Neural cell (in vitro differentiated cells): ENCODE results near the gene CHMP4B.

Source experiments
- EZH2 ChIP-seq: fragments of 200-600, 300-800 bp; shearing (Covaris generic), sonication (generic); IDR thresholded peaks from 2 replicates; pipeline ENCODE4 v1.6.1; 2014; ENCODE audit warnings: antibody characterized with exemption, low read length, borderline replicate concordance, mild to moderate bottlenecking; ENCODE audit not compliant: insufficient read depth, poor library complexity, severe bottlenecking
- MXI1 ChIP-seq: fragments of 450-650 bp; conservative IDR thresholded peaks from 2 replicates; pipeline ENCODE4 v1.6.1; 2014; ENCODE audit warnings: antibody characterized with exemption, mild to moderate bottlenecking; ENCODE audit not compliant: poor library complexity, severe bottlenecking
- POLR2AphosphoS5 ChIP-seq: IDR thresholded peaks from 2 replicates; pipeline ENCODE4 v1.6.1; 2012
- TAF1 ChIP-seq: IDR thresholded peaks from 2 replicates; pipeline ENCODE4 v1.6.1; 2012; ENCODE audit warnings: low read depth
- TF ChIP-seq, protein P1 (sequence below): fragments of 450-650 bp; IDR thresholded peaks from 2 replicates; pipeline ENCODE4 v1.5.1; 2014; ENCODE audit warnings: antibody characterized with exemption, mild to moderate bottlenecking, moderate library complexity; ENCODE audit not compliant: poor library complexity, severe bottlenecking
- TF ChIP-seq, protein P2 (sequence below): IDR thresholded peaks from 2 replicates; pipeline ENCODE4 v1.6.1; 2012; ENCODE audit warnings: borderline replicate concordance

DNA sequence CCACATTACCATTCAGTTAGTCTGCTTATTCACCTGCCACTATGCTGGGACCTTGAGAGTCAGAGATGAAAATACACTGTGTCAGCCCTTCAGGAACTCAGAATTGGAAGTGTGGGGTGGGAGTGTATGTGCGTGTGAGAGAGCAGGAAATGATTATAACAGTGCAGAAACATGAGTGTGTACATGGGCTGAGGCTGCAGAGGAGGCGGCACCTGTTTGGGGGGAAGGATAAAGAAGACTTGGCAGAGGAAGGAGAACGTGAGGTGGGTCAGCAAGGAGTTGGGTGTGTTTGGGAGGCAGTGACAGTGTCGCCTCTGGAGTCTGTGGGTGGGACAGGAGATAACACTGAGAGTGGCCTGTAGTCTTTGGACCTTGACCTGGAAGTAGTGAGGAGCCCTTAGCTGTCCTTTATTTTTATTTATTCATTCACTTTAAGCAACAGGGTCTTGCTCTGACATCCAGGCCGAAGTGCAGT is 3.1 kb downstream of the CHMP4B start:
- no peak for TF ChIP-seq TAF1
- TF ChIP-seq, protein P1, sequence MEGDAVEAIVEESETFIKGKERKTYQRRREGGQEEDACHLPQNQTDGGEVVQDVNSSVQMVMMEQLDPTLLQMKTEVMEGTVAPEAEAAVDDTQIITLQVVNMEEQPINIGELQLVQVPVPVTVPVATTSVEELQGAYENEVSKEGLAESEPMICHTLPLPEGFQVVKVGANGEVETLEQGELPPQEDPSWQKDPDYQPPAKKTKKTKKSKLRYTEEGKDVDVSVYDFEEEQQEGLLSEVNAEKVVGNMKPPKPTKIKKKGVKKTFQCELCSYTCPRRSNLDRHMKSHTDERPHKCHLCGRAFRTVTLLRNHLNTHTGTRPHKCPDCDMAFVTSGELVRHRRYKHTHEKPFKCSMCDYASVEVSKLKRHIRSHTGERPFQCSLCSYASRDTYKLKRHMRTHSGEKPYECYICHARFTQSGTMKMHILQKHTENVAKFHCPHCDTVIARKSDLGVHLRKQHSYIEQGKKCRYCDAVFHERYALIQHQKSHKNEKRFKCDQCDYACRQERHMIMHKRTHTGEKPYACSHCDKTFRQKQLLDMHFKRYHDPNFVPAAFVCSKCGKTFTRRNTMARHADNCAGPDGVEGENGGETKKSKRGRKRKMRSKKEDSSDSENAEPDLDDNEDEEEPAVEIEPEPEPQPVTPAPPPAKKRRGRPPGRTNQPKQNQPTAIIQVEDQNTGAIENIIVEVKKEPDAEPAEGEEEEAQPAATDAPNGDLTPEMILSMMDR: no peak
- no peak for TF ChIP-seq MXI1
- no peak for TF ChIP-seq POLR2AphosphoS5
- no peak for TF ChIP-seq EZH2
- TF ChIP-seq, protein P2, sequence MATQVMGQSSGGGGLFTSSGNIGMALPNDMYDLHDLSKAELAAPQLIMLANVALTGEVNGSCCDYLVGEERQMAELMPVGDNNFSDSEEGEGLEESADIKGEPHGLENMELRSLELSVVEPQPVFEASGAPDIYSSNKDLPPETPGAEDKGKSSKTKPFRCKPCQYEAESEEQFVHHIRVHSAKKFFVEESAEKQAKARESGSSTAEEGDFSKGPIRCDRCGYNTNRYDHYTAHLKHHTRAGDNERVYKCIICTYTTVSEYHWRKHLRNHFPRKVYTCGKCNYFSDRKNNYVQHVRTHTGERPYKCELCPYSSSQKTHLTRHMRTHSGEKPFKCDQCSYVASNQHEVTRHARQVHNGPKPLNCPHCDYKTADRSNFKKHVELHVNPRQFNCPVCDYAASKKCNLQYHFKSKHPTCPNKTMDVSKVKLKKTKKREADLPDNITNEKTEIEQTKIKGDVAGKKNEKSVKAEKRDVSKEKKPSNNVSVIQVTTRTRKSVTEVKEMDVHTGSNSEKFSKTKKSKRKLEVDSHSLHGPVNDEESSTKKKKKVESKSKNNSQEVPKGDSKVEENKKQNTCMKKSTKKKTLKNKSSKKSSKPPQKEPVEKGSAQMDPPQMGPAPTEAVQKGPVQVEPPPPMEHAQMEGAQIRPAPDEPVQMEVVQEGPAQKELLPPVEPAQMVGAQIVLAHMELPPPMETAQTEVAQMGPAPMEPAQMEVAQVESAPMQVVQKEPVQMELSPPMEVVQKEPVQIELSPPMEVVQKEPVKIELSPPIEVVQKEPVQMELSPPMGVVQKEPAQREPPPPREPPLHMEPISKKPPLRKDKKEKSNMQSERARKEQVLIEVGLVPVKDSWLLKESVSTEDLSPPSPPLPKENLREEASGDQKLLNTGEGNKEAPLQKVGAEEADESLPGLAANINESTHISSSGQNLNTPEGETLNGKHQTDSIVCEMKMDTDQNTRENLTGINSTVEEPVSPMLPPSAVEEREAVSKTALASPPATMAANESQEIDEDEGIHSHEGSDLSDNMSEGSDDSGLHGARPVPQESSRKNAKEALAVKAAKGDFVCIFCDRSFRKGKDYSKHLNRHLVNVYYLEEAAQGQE: no peak
